GM12878 (cell line): ENCODE data around the gene FGF19. TPM values are rescaled to one million over a fixed set of nuclear protein-coding genes. Genes with fewer than 3 reads are reported as not detected.

ENCODE experiments used
- ATAC-seq: fragments of 200-7000 bp; cut with Tn5 transposase; 3 replicates; pipeline ENCODE4 v1.9.1; 2020; ENCODE audit warnings: mild to moderate bottlenecking, moderate library complexity
- BruUV-seq: library from RNA; stranded (reverse); fragments of 400-500 nt; replicated peaks from 2 replicates; lab custom pipeline; 2021; lab: Mats Ljungman, UMichigan
- CTCF ChIA-PET: fragments of 300-600 bp; sonication (Branson Sonifier 250); formaldehyde crosslinking; extraction: SDS; loops from one replicate; lab custom pipeline; 2021; ENCODE audit warnings: inconsistent platforms; lab: Yijun Ruan, JAX
- POLR2A ChIA-PET: fragments of 350-600 bp; formaldehyde crosslinking; extraction: SDS; loops from one replicate; lab custom pipeline; 2021; ENCODE audit warnings: inconsistent platforms; lab: Charles Lee
- RAD21 ChIA-PET: fragments of 300-600 bp; sonication (Branson Sonifier 250); formaldehyde crosslinking; loops from one replicate; lab custom pipeline; 2023; ENCODE audit warnings: antibody characterized with exemption; ENCODE audit not compliant: unreplicated experiment; lab: Charles Lee
- SMC1A ChIA-PET: fragments of 300-600 bp; sonication (Branson Sonifier 250); formaldehyde crosslinking; loops from one replicate; lab custom pipeline; 2023; ENCODE audit not compliant: unreplicated experiment, uncharacterized antibody; lab: Charles Lee
- DNase-seq: peaks from one replicate; pipeline ENCODE4 v3.0.0-alpha.2; 2011; ENCODE audit warnings: low read depth, low spot score
- FAIRE-seq: peaks from 3 replicates; lab custom pipeline; 2011; peaks lifted over from hg19 to GRCh38; lab: Jason Lieb, UNC
- H2AFZ ChIP-seq: 2 replicates; pipeline ENCODE4 v1.6.0; 2011; ENCODE audit warnings: low read depth, low read length, control low read depth; ENCODE audit not compliant: control insufficient read depth
- H3K27ac ChIP-seq: 2 replicates; pipeline ENCODE4 v1.5.1; 2011; ENCODE audit warnings: control low read depth; ENCODE audit not compliant: control insufficient read depth, insufficient read depth
- H3K27me3 ChIP-seq, 2 experiments: replicated peaks in 1 of 2; 2 replicates each; pipeline versions ENCODE4 v1.6.0 to v1.6.1; 2011; ENCODE audit warnings: low read length in 1 of 2; ENCODE audit not compliant: control insufficient read depth in 2 of 2, insufficient read depth in 2 of 2
- H3K36me3 ChIP-seq, 2 experiments: 2 replicates each; pipeline ENCODE4 v1.5.1; 2011; ENCODE audit warnings: low read length in 1 of 2; ENCODE audit not compliant: control insufficient read depth in 2 of 2, insufficient read depth in 2 of 2
- H3K4me1 ChIP-seq: 2 replicates; pipeline ENCODE4 v1.6.1; 2011; ENCODE audit warnings: mild to moderate bottlenecking, low read length, moderate library complexity, mixed read lengths; ENCODE audit not compliant: control insufficient read depth, insufficient read depth
- H3K4me2 ChIP-seq: 2 replicates; pipeline ENCODE4 v1.6.0; 2011; ENCODE audit warnings: control low read depth; ENCODE audit not compliant: control insufficient read depth, insufficient read depth
- H3K4me3 ChIP-seq: fragments of 200-600 bp; sonication (generic); 2 replicates; pipeline ENCODE4 v1.5.1; 2016
- H3K79me2 ChIP-seq: 2 replicates; pipeline ENCODE4 v1.6.0; 2011; ENCODE audit warnings: low read length; ENCODE audit not compliant: control insufficient read depth, insufficient read depth
- H3K9ac ChIP-seq: 2 replicates; pipeline ENCODE4 v1.8.0; 2011; ENCODE audit warnings: low read length, control low read depth, mixed read lengths; ENCODE audit not compliant: control insufficient read depth, insufficient read depth
- H3K9me3 ChIP-seq: replicated peaks from 3 replicates; pipeline ENCODE4 v1.5.1; 2011; ENCODE audit warnings: mild to moderate bottlenecking, low read length; ENCODE audit not compliant: control insufficient read depth, insufficient read depth
- H4K20me1 ChIP-seq: 2 replicates; pipeline ENCODE4 v1.6.0; 2011; ENCODE audit not compliant: control insufficient read depth, insufficient read depth
- KDM1A ChIP-seq: fragments of 200-600 bp; sonication (generic); IDR thresholded peaks from 2 replicates; pipeline ENCODE4 v1.6.1; 2016; ENCODE audit warnings: borderline replicate concordance
- TCF7 ChIP-seq: IDR thresholded peaks from 2 replicates; pipeline ENCODE4 v1.6.1; 2014; ENCODE audit warnings: antibody characterized with exemption, borderline replicate concordance
- ZNF592 ChIP-seq: fragments of 450-650 bp; IDR thresholded peaks from 2 replicates; pipeline ENCODE4 v1.6.1; 2017; ENCODE audit warnings: mild to moderate bottlenecking, moderate library complexity
- whole genome bisulfite sequencing: methylation state at CpG from one replicate; pipeline ENCODE4 v1.1.6; 2016; ENCODE audit warnings: low lambda C conversion rate; ENCODE audit not compliant: insufficient replicate concordance, insufficient coverage; ENCODE audit errors: missing lambda C conversion rate; 5-methylcytosine and 5-hydroxymethylcytosine counted together
- in situ Hi-C: fragments of 300-500 bp; cut with MboI; formaldehyde crosslinking; loops from 9 replicates; pipeline ENCODE4 v1.14.3; 2018; ENCODE audit warnings: mixed read lengths
- intact Hi-C: fragments of 100-400 bp; cut with micrococcal nuclease; formaldehyde crosslinking; loops from one replicate; pipeline ENCODE4 v1.14.2; 2022; ENCODE audit not compliant: unreplicated experiment
- polyA plus RNA-seq, 11 experiments: library from polyadenylated mRNA; depleted of rRNA in 4 of 11; unstranded in 6 of 11; stranded (reverse) in 5 of 11; fragments of >200 nt; fragmentation: Nextera tagmentation in 4 of 11; fragmentation: Illumina TruSeq in 1 of 11; extraction: Ambion mirVana in 4 of 11; extraction: Trizol in 1 of 11; gene quantifications; 1 replicate in 1 of 11; 2 replicates in 10 of 11; pipeline versions ENCODE4 v1.2.1 to v1.2.3, GENCODE V29; 2011 to 2016; ENCODE audit warnings: inconsistent platforms in 2 of 11, missing spikeins in 2 of 11, low read depth in 1 of 11
- total RNA-seq, 4 experiments: library from RNA; depleted of rRNA in 3 of 4; stranded (reverse); fragments of >200 nt in 3 of 4; fragmentation: Illumina TruSeq in 1 of 4; extraction: Trizol in 1 of 4; gene quantifications; 2 replicates each; pipeline versions ENCODE4 v1.2.1 to v1.2.3, GENCODE V29; 2013 to 2021
- TF ChIP-seq, protein P1 (sequence below): IDR thresholded peaks from 2 replicates; pipeline ENCODE4 v1.6.1; 2011; ENCODE audit warnings: low read depth, low read length, improper control_type of control experiment, borderline replicate concordance

FGF19 gene
- total and polyA plus RNA-seq, 10 of the 15 experiments (the other 5 are each of a cell fraction or from before 2014, with no cell fraction given): 0.08 TPM; not detected in 9

DNA sequence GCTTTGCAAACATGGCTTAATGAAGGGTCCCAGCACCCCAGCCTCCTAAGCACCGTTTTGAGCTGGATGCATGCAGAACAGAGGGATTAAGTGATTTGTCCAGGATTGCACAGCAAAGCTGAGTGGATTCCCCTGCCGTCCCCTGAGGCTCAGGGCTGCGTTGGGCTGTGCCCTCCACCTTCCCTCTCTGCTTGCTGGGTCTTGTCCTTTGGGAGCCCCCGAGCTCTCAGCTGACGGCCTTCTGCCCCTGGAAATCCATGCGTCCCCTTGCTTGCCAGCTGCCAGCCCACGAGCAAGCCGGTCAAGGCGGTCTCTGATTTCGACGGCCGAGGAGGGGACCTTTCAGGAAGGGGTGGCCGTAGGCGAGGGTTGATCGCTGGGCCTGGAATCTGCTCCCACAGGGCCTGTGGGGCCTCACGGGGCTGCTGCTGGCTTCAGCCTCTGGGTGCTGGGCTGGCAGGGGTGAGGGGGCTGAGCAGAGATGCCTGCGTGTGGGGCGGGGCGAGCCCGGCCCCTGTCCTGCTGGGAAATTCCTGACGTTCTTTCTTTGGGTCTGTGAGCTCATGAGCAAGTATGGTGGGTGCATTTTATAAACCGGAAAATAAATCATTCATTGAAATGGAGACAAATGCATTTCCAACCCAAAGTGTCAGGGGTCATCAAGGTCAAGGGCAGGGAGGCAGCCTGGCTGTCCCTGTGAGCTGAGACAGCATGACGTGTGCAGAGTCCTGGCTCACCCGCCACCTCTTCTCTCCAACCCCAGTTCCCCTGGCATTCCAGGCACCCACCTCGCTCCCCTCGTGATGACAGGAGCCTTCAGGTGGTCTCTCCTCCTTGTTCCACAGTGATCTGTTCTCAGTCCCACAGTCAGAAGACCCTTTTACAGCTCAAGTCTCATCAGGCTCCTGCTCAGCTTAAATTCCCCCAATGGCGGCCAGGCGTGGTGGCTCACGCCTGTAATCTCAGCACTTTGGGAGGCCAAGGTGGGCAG lies 43.2 kb upstream of the FGF19 start:
- Histone ChIP-seq H3K4me1 (no peaks in the 10 kb centered on the region), H4K20me1 (no peaks in the 10 kb centered on the region), H3K9ac (no peak overlapping the region), H3K4me2 (no peak overlapping the region), H3K79me2 (no peaks in the 10 kb centered on the region), H3K27ac (no peak overlapping the region), H3K4me3 (no peak overlapping the region), H3K9me3 (no peaks in the 10 kb centered on the region), H3K36me3 (no peaks in the 10 kb centered on the region), H3K27me3 (peaks cover 0 to 1% of the 10 kb centered on the region in 2 experiments; a peak in 2 of 4 replicates), H2AFZ (no peak overlapping the region)
- ChIA-PET CTCF (no interaction called here), RAD21 (interaction anchor here (0.7 kb wide), 1 partner anchor 11 kb away, joined by 3 read pairs; no protein-coding TSS in a partner anchor), POLR2A (no interaction called here), SMC1A (no interaction called here)
- intact Hi-C loops: no loop called here
- 49% methylated on average over 27 of the region's 29 CpGs for WGBS
- DNase-seq (no peak), ATAC-seq (no peak), FAIRE-seq (no peak)
- BruUV-seq: no TSS peak
- no peak for TF ChIP-seq KDM1A
- TF ChIP-seq, protein P1, sequence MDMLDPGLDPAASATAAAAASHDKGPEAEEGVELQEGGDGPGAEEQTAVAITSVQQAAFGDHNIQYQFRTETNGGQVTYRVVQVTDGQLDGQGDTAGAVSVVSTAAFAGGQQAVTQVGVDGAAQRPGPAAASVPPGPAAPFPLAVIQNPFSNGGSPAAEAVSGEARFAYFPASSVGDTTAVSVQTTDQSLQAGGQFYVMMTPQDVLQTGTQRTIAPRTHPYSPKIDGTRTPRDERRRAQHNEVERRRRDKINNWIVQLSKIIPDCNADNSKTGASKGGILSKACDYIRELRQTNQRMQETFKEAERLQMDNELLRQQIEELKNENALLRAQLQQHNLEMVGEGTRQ: no peak
- TF ChIP-seq ZNF592: no peak
- no peak for TF ChIP-seq TCF7
- in situ Hi-C loops: no loop called here
